Islet of Langerhans (tissue), 1 donor: Measurements from ENCODE around the gene RCOR1.
"Not testable (repeated sequence)": the region's sequence is repeated elsewhere in the genome, so short reads cannot be mapped to it uniquely, and the experiment has no call there.

Experiments
- FAIRE-seq: peaks from one replicate; lab custom pipeline; 2011; peaks lifted over from hg19 to GRCh38; lab: Jason Lieb, UNC

RCOR1 gene

GRCh38 chr14:102751088-102751487 lies 158.6 kb downstream of the RCOR1 start:
- no peak for FAIRE-seq

- no peak for FAIRE-seq
These were observed 159.9 kb downstream of the RCOR1 start for GRCh38 chr14:102752239-102752847.

GRCh38 chr14:102754370-102755262 lies 162.2 kb downstream of the RCOR1 start:
- FAIRE-seq, result no peak

GRCh38 chr14:102757646-102758045 lies 165.2 kb downstream of the RCOR1 start:
- FAIRE-seq, result no peak

- FAIRE-seq, result no peak
These were observed 165.6 kb downstream of the RCOR1 start for GRCh38 chr14:102758087-102758486.

- FAIRE-seq, result no peak
These were observed 167.2 kb downstream of the RCOR1 start for GRCh38 chr14:102759456-102760187.

GRCh38 chr14:102760496-102761193 lies 168.2 kb downstream of the RCOR1 start:
- no peak for FAIRE-seq

- no peak for FAIRE-seq
These were observed 168.8 kb downstream of the RCOR1 start for GRCh38 chr14:102761206-102761605.

- FAIRE-seq, result no peak
These were observed 171.8 kb downstream of the RCOR1 start for GRCh38 chr14:102764220-102764671.

- FAIRE-seq, result not testable (repeated sequence)
These were observed 173.3 kb downstream of the RCOR1 start for GRCh38 chr14:102765770-102766169.

- FAIRE-seq, result no peak
These were observed 176.0 kb downstream of the RCOR1 start for GRCh38 chr14:102768223-102769048.

GRCh38 chr14:102769049-102769327 lies 176.5 kb downstream of the RCOR1 start:
- FAIRE-seq, result no peak

GRCh38 chr14:102770147-102771123 lies 178.0 kb downstream of the RCOR1 start:
- FAIRE-seq, result no peak

- no peak for FAIRE-seq
These were observed 178.7 kb downstream of the RCOR1 start for GRCh38 chr14:102771144-102771543.

- FAIRE-seq, result no peak
These were observed 180.5 kb downstream of the RCOR1 start for GRCh38 chr14:102772781-102773570.

- FAIRE-seq, result no peak
These were observed 182.1 kb downstream of the RCOR1 start for GRCh38 chr14:102774391-102775153.

- FAIRE-seq, result no peak
These were observed 183.7 kb downstream of the RCOR1 start for GRCh38 chr14:102775855-102776760.
